Activated naive CD4-positive, alpha-beta T cell treated with anti-CD3 and anti-CD28 coated beads for 36 hours (primary cell): ENCODE results near the gene UBASH3B. TPM values are rescaled to one million over a fixed set of nuclear protein-coding genes. Genes with fewer than 3 reads are reported as not detected.
"Not testable (repeated sequence)": the region's sequence is repeated elsewhere in the genome, so short reads cannot be mapped to it uniquely, and the experiment has no call there.

ENCODE experiments used
- CTCF ChIA-PET: fragments of 350-600 bp; sonication (Branson Sonifier 250); formaldehyde crosslinking; loops from one replicate; lab custom pipeline; 2021; ENCODE audit warnings: antibody characterized with exemption; lab: Charles Lee
- DNase-seq: peaks from one replicate; pipeline ENCODE4 v3.0.0-alpha.2; 2020
- H3K27ac Mint-ChIP-seq: one replicate; pipeline ENCODE4 v1.8.0; 2021; ENCODE audit warnings: mild to moderate bottlenecking, mixed read lengths
- H3K27me3 Mint-ChIP-seq: one replicate; pipeline ENCODE4 v1.8.0; 2021; ENCODE audit warnings: low read depth, mixed read lengths
- H3K36me3 Mint-ChIP-seq: one replicate; pipeline ENCODE4 v1.8.0; 2021; ENCODE audit warnings: low read depth, mixed read lengths
- H3K4me1 Mint-ChIP-seq: one replicate; pipeline ENCODE4 v1.8.0; 2021; ENCODE audit warnings: low read depth, mixed read lengths
- H3K4me3 Mint-ChIP-seq: one replicate; pipeline ENCODE4 v1.8.0; 2021; ENCODE audit warnings: mild to moderate bottlenecking, moderate library complexity, mixed read lengths
- H3K9me3 Mint-ChIP-seq: one replicate; pipeline ENCODE4 v1.8.0; 2021; ENCODE audit warnings: mixed read lengths
- intact Hi-C: fragments of 100-400 bp; cut with micrococcal nuclease; formaldehyde crosslinking; loops from one replicate; pipeline ENCODE4 v1.15.1; 2023
- total RNA-seq, 2 experiments: library from RNA; stranded (reverse); gene quantifications; one replicate each; pipeline ENCODE4 v1.2.3, GENCODE V29; 2021

Gene UBASH3B
- total RNA-seq, 2 experiments from 2014 or later, result 17.9 to 21.1 TPM

DNA sequence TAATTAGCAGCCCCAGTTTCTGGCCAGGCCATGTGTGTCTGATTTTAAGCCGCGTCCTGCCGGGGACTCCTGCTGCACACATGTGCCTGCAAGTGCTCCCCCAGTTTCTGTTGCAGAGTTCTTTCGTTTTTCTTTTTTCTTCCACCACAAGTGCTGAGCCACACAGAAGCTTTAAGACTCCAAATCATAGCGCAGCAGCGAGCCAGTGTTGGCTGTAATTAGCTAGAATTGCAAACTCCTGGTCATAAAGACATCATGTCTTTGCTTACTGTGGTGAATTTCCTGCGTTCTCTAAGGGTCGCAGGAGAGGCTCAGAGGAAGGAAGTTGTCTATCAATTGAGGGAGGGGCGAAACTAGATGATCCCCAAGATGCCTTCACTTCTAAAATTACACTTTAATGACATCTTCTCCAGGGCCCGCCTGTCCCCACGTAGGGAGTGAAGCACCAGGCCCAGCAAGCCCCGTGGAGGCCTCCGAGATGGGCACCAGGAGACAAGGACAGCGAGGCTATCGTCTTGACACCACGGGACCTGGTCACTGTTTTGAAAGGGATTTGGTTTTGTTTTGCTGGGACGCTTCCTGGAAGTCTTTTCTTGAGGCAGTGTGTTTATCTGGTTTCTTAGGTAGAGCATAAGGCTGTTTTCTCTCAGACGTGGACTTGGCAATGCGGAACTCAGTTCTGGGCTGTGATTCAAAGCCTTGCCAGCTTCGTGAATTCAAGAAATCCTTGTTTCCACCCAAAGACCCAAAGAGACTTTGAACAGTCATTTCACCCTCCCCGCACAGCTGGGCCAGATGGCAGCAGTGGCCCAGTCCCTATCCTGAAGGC is 71.8 kb downstream of the UBASH3B start:
- no peaks in the 10 kb centered on the region for H3K9me3 Mint-ChIP-seq
- H3K27ac Mint-ChIP-seq, result peak overlapping the region; percentile 63
- intact Hi-C loops, result loop anchor here (1.0 kb wide), 2 partner anchors 17 to 30 kb away; no protein-coding TSS in a partner anchor
- peak overlapping the region; percentile 66 for H3K4me3 Mint-ChIP-seq
- DNase-seq, result peak; percentile 57
- H3K27me3 Mint-ChIP-seq, result no peaks in the 10 kb centered on the region
- CTCF ChIA-PET, result interaction anchor here (0.6 to 3.1 kb wide), 8 partner anchors 16 to 94 kb away, joined by 3 to 9 read pairs (median 4); partner anchors contain the start of gene UBASH3B
- peaks cover 3% of the 10 kb centered on the region for H3K36me3 Mint-ChIP-seq
- peaks cover 62% of the 10 kb centered on the region for H3K4me1 Mint-ChIP-seq

DNA sequence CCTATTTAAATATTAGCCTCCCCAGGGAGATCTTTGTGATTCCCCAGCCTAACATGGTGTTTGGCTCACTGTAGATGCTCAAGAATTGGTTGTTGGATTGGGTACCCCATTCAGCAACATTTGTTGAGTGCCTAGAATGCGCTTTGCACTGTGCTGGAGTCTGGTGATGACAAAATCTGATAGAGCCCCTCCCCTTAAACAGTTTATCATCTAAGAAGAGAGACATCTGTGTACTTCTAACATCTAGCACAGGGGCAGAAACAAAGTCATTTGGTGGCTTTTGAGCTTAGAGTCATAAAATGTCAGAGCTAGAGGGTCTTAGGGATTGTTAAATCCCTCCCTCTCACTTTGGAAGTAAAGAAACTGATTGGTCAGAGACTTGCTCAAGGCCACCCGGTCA is 73.0 kb downstream of the UBASH3B start:
- Mint-ChIP-seq H3K36me3 (peaks cover 3% of the 10 kb centered on the region), H3K27me3 (no peaks in the 10 kb centered on the region), H3K4me3 (no peak overlapping the region), H3K27ac (no peak overlapping the region), H3K4me1 (peaks cover 64% of the 10 kb centered on the region), H3K9me3 (no peaks in the 10 kb centered on the region)
- DNase-seq, result no peak
- CTCF ChIA-PET, result interaction anchor here (0.6 to 3.1 kb wide), 3 partner anchors 12 to 77 kb away, joined by 3 to 9 read pairs (median 3); no protein-coding TSS in a partner anchor
- intact Hi-C loops, result no loop called here

DNA sequence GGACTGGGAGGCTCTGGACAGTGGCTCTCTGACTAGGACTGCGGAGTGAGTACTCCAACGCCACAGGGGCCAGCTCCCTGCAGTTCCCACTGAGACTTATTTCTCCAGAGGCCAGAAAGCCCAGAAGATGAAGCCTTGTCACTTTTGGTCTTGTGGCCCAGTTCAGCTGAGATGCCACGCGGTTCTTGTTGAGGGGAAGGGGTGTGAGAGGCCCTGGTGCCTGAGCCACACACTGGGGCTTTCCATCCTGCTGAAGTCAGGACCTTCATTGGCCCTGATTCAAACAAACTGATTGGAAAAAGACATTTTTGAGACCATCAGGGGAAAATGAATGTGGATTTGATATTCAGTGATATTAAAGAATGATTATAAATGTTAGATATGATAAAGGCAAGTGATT is 73.6 kb downstream of the UBASH3B start:
- CTCF ChIA-PET, result interaction anchor here (3.1 kb wide), 1 partner anchor 25 kb away, joined by 9 read pairs; no protein-coding TSS in a partner anchor
- peak; percentile 29 for DNase-seq
- intact Hi-C loops, result no loop called here
- H3K4me1 Mint-ChIP-seq, result peaks cover 63% of the 10 kb centered on the region
- no peak overlapping the region for H3K27ac Mint-ChIP-seq
- H3K9me3 Mint-ChIP-seq, result no peaks in the 10 kb centered on the region
- no peaks in the 10 kb centered on the region for H3K27me3 Mint-ChIP-seq
- peaks cover 3% of the 10 kb centered on the region for H3K36me3 Mint-ChIP-seq
- H3K4me3 Mint-ChIP-seq, result no peak overlapping the region

DNA sequence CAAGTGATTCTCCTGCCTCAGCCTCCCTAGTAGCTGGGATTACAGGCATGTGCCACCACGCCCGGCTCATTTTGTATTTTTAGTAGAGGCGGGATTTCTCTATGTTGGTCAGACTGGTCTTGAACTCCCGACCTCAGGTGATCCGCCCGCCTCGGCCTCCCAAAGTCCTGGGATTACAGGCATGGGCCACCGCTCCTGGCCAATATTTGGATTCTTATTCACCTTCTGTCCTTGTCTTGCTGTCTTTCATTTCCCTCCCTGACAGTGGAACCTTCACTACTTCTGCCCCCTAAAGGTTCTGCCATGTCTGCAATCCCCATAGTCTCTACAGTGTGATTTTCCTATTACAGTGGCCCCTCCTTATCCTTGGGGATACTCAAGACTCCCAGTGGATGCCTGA is 75.2 kb downstream of the UBASH3B start:
- CTCF ChIA-PET, result interaction anchor here (1.4 kb wide), 1 partner anchor 67 kb away, joined by 3 read pairs; no protein-coding TSS in a partner anchor
- intact Hi-C loops, H3K27ac Mint-ChIP-seq, H3K4me3 Mint-ChIP-seq, H3K36me3 Mint-ChIP-seq, H3K9me3 Mint-ChIP-seq, DNase-seq, H3K27me3 Mint-ChIP-seq: not testable (repeated sequence)
- peaks cover 67% of the 10 kb centered on the region for H3K4me1 Mint-ChIP-seq

DNA sequence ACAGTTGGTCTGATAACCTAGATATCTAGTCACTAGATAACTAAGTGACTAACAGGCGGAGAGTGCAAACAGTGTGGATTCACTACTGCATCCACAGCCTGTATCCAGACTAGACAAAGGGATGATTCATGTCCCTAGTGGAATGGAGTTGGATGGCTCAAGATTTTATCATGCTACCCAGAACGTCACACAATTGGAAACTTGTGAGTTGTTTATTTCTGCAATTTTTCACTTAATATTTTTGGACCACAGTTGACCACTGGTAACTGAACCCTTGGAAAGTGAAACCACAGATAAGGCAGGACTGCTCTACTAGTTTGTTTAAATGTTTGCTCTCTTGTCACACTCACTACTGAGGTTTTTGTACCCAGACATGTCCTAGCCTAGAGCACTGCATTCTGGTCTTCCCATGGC is 76.0 kb downstream of the UBASH3B start:
- H3K27me3 Mint-ChIP-seq, result no peaks in the 10 kb centered on the region
- H3K9me3 Mint-ChIP-seq, result no peaks in the 10 kb centered on the region
- H3K27ac Mint-ChIP-seq, result no peak overlapping the region
- no peak overlapping the region for H3K4me3 Mint-ChIP-seq
- H3K4me1 Mint-ChIP-seq, result peaks cover 65% of the 10 kb centered on the region
- peaks cover 3% of the 10 kb centered on the region for H3K36me3 Mint-ChIP-seq
- no peak for DNase-seq
- intact Hi-C loops, result no loop called here
- CTCF ChIA-PET, result no interaction called here

DNA sequence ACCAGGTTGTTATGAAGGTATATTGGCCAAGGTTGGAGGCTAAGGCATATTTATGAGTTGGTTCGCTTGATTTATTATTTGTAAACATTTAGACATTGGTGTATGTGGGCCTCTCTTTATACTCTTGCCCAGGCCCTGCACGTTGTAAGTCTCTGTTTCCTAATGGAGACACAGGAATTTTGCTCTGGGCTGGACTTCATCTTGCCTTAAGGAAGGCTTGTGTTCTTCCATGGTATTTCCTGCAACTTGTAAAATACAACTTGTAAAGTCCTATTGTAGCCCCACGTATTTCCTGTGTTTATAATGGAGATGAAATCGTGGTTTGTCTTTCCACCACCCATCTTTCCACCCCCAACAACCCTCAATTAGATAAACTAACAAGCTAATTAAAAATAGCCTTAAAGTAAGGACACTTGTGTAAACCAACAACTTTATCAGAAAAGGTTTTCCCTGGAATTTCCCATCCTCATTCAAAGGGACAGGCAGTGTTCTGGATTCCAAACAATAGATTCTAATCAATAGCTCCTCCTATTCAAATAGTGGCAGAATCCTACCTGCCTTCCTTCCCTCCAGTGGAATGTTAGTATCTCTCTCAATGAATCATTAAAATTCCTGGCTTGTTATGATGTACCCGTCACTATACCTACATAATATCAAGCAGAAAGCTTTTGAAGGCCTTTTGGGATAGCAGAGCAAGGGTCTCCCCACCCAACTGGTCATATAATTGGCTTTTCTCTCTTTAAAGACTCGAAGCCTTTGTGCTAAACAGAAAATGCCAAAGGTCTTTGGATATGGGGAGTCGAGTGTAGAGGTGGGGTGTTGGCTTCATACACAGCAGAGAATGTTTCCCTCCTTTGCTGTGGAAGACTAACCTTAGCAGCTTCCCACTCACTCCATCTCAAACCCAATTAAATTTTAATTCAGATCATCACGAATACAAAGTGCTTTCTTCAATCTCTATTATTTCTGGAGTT is 77.1 kb downstream of the UBASH3B start:
- H3K36me3 Mint-ChIP-seq, result peaks cover 3% of the 10 kb centered on the region
- no peaks in the 10 kb centered on the region for H3K27me3 Mint-ChIP-seq
- CTCF ChIA-PET, result interaction anchor here (1.0 kb wide), 1 partner anchor 13 kb away, joined by 3 read pairs; no protein-coding TSS in a partner anchor
- DNase-seq, result no peak
- H3K4me3 Mint-ChIP-seq, result no peak overlapping the region
- peaks cover 54% of the 10 kb centered on the region for H3K4me1 Mint-ChIP-seq
- H3K9me3 Mint-ChIP-seq, result no peaks in the 10 kb centered on the region
- intact Hi-C loops, result no loop called here
- H3K27ac Mint-ChIP-seq, result no peak overlapping the region

DNA sequence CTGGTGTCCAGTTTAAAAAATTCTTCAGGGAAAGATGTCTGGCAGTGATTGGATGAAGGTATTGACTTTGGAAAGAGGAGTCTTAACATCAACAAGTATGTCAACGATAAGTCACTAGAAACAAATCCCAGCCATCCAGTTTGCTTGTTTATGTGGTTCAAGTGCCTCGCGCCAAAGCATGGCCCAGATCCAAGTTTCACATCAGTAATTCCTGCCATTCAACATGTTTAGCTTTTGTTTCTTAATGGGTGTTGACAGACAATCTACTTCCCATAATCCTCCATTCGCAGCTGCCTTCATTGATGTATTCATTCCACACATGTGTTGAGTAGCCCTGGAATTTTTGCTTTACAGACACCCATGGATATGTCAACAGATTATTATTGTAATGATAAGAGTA is 77.8 kb downstream of the UBASH3B start:
- intact Hi-C loops, result no loop called here
- Mint-ChIP-seq H3K4me3 (no peak overlapping the region), H3K9me3 (no peaks in the 10 kb centered on the region), H3K27ac (no peak overlapping the region), H3K27me3 (no peaks in the 10 kb centered on the region), H3K4me1 (peaks cover 47% of the 10 kb centered on the region), H3K36me3 (peaks cover 3% of the 10 kb centered on the region)
- CTCF ChIA-PET, result interaction anchor here (1.8 kb wide), 1 partner anchor 22 kb away, joined by 7 read pairs; no protein-coding TSS in a partner anchor
- no peak for DNase-seq

DNA sequence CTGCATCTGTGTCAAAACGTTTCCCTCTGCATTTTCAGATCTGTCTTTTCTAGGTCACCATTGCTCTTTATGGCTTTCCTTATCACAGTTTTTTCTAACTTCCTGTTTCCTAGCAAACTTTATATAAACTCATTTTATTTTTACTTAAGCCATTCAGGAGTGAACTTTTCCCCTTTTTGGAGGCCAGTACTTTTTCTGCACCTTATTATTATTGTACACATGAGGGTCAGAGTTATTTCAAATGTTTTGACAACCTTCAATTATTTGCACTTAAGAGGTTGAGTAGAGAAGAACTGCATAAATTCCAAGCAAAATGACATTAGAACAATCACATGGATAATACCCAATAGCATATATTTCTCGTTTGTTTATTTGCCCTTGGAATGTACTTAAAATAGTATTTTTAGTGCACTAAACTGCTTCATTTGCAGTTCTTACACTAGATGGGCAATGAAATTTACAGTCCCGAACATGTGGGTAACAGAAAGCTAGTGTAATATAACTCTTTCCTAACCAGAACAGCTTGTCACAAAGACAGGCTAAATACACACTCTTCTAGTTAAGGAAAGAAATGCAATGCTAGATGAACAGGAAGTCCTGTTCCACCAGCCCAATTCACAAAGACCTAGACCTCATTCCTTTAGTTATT is 79.5 kb downstream of the UBASH3B start:
- Mint-ChIP-seq H3K9me3 (no peaks in the 10 kb centered on the region), H3K27ac (no peak overlapping the region)
- DNase-seq, result no peak

DNA sequence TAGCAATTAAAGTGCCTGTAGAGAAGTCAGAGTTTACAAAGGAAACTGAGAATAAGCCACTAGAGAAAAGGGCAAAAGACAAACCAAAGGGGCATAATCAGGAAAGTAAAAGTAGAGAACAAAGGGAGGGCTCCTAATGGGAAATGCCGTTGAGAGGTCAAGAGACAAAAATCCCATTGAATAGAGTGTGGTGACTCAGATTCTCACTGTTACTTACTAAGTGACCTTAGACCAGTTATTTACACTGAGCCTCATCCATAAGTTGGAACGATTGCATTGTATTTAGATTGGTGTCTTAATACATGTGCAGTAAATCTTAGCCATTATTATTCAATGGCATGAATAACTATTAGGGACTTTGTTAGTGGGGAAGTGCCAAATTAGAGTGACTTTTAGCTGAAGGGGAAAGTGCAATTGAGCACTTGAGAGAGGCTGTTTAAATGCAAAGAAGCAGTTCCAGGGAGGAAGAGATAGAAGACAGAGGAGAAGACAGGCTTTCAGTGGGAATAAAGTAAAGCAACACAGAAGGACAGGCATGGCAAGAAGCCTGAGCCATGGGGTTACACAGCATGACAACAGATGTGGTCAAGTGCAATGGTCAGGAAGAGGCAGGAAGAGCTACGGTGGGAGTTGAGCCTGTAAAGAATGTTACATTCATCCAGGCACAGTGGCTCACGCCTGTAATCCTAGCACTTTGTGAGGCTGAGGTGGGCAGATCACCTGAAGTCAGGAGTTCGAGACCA is 82.6 kb downstream of the UBASH3B start:
- intact Hi-C loops, result no loop called here
- peaks cover 2% of the 10 kb centered on the region for H3K27me3 Mint-ChIP-seq

More for the DNA sequence above, 79.5 kb downstream of the UBASH3B start:
- H3K27me3 Mint-ChIP-seq, result no peaks in the 10 kb centered on the region
- intact Hi-C loops, result no loop called here
- H3K36me3 Mint-ChIP-seq, result peaks cover 3% of the 10 kb centered on the region
- no peak overlapping the region for H3K4me3 Mint-ChIP-seq
- CTCF ChIA-PET, result interaction anchor here (1.5 to 1.8 kb wide), 2 partner anchors 20 to 44 kb away, joined by 4 to 7 read pairs; no protein-coding TSS in a partner anchor
- peaks cover 36% of the 10 kb centered on the region for H3K4me1 Mint-ChIP-seq

DNA sequence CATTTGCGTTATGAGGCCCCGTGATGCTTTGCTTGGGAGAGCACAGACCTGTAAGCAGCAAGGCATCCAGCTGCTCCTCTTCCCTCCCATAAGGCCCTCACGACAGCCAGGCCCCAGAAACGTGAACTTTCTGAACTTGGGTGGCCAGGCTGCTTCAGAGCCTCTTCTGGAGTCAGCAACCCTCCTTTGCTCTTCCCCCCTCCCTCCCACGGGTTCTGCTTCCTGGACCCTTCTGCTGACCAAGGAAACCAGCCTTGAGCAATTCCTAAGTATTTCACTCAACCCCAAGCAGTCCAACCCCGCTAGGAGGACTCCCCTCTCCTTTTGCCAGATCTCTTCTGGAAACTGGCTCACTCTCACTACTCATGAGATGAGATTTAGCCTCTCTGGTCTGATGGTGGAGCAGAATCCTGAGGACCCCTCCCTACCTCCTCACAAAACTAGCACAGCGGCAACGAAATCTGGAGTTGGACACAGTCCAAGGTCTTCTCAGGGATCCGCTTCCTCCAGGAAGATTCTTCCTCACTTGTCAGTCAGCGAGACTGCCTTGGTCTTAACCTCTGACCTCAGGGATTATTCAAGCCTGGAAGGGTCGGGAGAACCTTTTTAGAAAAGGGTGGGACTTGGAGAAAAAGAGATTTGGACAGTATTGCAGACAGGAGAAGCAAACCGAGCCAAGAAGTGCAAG is 86.2 kb downstream of the UBASH3B start:
- intact Hi-C loops, result no loop called here
- no peak overlapping the region for H3K4me3 Mint-ChIP-seq
- no peak for DNase-seq
- no peaks in the 10 kb centered on the region for H3K9me3 Mint-ChIP-seq
- peaks cover 2% of the 10 kb centered on the region for H3K27me3 Mint-ChIP-seq
- H3K36me3 Mint-ChIP-seq, result no peaks in the 10 kb centered on the region
- no peak overlapping the region for H3K27ac Mint-ChIP-seq
- peaks cover 5% of the 10 kb centered on the region for H3K4me1 Mint-ChIP-seq
- CTCF ChIA-PET, result no interaction called here

More for the DNA sequence above, 82.6 kb downstream of the UBASH3B start:
- Mint-ChIP-seq H3K4me1 (peaks cover 24% of the 10 kb centered on the region), H3K36me3 (no peaks in the 10 kb centered on the region), H3K4me3 (no peak overlapping the region), H3K9me3 (no peaks in the 10 kb centered on the region), H3K27ac (no peak overlapping the region)
- CTCF ChIA-PET, result no interaction called here
- no peak for DNase-seq
